Progenitor cell of endocrine pancreas (in vitro differentiated cells): ENCODE measurements around the gene YES1. TPM values are rescaled to one million over a fixed set of nuclear protein-coding genes. Genes with fewer than 3 reads are reported as not detected.
"Not testable (repeated sequence)": the region's sequence is repeated elsewhere in the genome, so short reads cannot be mapped to it uniquely, and the experiment has no call there.

Experiments
- DNase-seq: peaks from one replicate; pipeline ENCODE4 v3.0.0; 2021; ENCODE audit warnings: low spot score; ENCODE audit not compliant: unreplicated experiment
- H3K27ac Mint-ChIP-seq: 2 replicates; pipeline ENCODE4 v1.8.0; 2021; ENCODE audit warnings: mild to moderate bottlenecking, moderate library complexity, mixed read lengths
- H3K27me3 Mint-ChIP-seq: 2 replicates; pipeline ENCODE4 v1.8.0; 2021; ENCODE audit warnings: mixed read lengths
- H3K36me3 Mint-ChIP-seq: 2 replicates; pipeline ENCODE4 v1.8.0; 2022; ENCODE audit warnings: mixed read lengths; ENCODE audit not compliant: insufficient read depth
- H3K4me1 Mint-ChIP-seq: 2 replicates; pipeline ENCODE4 v1.8.0; 2021; ENCODE audit warnings: low read depth, mixed read lengths
- H3K4me3 Mint-ChIP-seq: 2 replicates; pipeline ENCODE4 v1.8.0; 2021; ENCODE audit warnings: low read depth, mild to moderate bottlenecking, moderate library complexity, mixed read lengths
- H3K9me3 Mint-ChIP-seq: 2 replicates; pipeline ENCODE4 v1.8.0; 2021; ENCODE audit warnings: low read depth, mixed read lengths
- CTCF ChIP-seq: fragments of 200-600 bp; sonication (generic); IDR thresholded peaks from one replicate; pipeline ENCODE4 v1.5.0; 2021; ENCODE audit warnings: antibody characterized with exemption, mild to moderate bottlenecking; ENCODE audit not compliant: unreplicated experiment
- total RNA-seq: library from RNA; stranded (reverse); gene quantifications from 2 replicates; pipeline ENCODE4 v1.2.1, GENCODE V29; 2021

The YES1 gene
- total RNA-seq, 1 donor from 2014 or later = 55.5 TPM

GRCh38 chr18:732371-732770 lies 79.7 kb downstream of the YES1 start:
- Mint-ChIP-seq H3K27ac (no peak overlapping the region), H3K36me3 (peaks cover 35% of the 10 kb centered on the region)
- no peak for TF ChIP-seq CTCF

GRCh38 chr18:731185-731584 lies 80.9 kb downstream of the YES1 start:
- H3K4me3 Mint-ChIP-seq = no peak overlapping the region
- DNase-seq = no peak
- H3K9me3 Mint-ChIP-seq = no peaks in the 10 kb centered on the region
- no peaks in the 10 kb centered on the region for H3K27me3 Mint-ChIP-seq
- H3K36me3 Mint-ChIP-seq = peaks cover 31% of the 10 kb centered on the region
- TF ChIP-seq CTCF = no peak
- H3K4me1 Mint-ChIP-seq = no peaks in the 10 kb centered on the region
- peak overlapping the region; percentile 30 for H3K27ac Mint-ChIP-seq

More at GRCh38 chr18:732371-732770, 79.7 kb downstream of the YES1 start:
- no peaks in the 10 kb centered on the region for H3K4me1 Mint-ChIP-seq
- H3K4me3 Mint-ChIP-seq = no peak overlapping the region
- no peak for DNase-seq
- H3K9me3 Mint-ChIP-seq = no peaks in the 10 kb centered on the region
- H3K27me3 Mint-ChIP-seq = no peaks in the 10 kb centered on the region

GRCh38 chr18:730692-731091 lies 81.3 kb downstream of the YES1 start:
- DNase-seq = no peak
- Mint-ChIP-seq H3K4me1 (no peaks in the 10 kb centered on the region), H3K9me3 (no peaks in the 10 kb centered on the region), H3K27me3 (no peaks in the 10 kb centered on the region), H3K36me3 (peaks cover 27% of the 10 kb centered on the region), H3K4me3 (no peak overlapping the region), H3K27ac (no peak overlapping the region)
- TF ChIP-seq CTCF = no peak

GRCh38 chr18:730120-730519 lies 81.9 kb downstream of the YES1 start:
- H3K27me3 Mint-ChIP-seq, DNase-seq, H3K4me3 Mint-ChIP-seq, H3K9me3 Mint-ChIP-seq, H3K4me1 Mint-ChIP-seq: not testable (repeated sequence)
- H3K27ac Mint-ChIP-seq = peak overlapping the region; percentile 29
- peak; percentile 35 for TF ChIP-seq CTCF
- peaks cover 24% of the 10 kb centered on the region for H3K36me3 Mint-ChIP-seq

- Mint-ChIP-seq H3K4me3 (no peak overlapping the region), H3K36me3 (peaks cover 25% of the 10 kb centered on the region), H3K4me1 (no peaks in the 10 kb centered on the region), H3K27me3 (no peaks in the 10 kb centered on the region), H3K27ac (no peak overlapping the region), H3K9me3 (no peaks in the 10 kb centered on the region)
- DNase-seq = no peak
- no peak for TF ChIP-seq CTCF
Measured at GRCh38 chr18:725646-726045, 86.4 kb downstream of the YES1 start.
